H1 (cell line): ENCODE results near the gene FXYD5. TPM values are rescaled to one million over a fixed set of nuclear protein-coding genes. Genes with fewer than 3 reads are reported as not detected.

Experiments used
- KDM4A ChIP-seq: IDR thresholded peaks from one replicate; pipeline ENCODE4 v1.7.1; 2012; ENCODE audit warnings: low read depth, mild to moderate bottlenecking, moderate library complexity, low read length, inconsistent platforms; ENCODE audit not compliant: severe bottlenecking
- NANOG ChIP-seq: IDR thresholded peaks from 2 replicates; pipeline ENCODE4 v1.6.1; 2011; ENCODE audit warnings: low read length, low read depth, mild to moderate bottlenecking, inconsistent platforms; ENCODE audit not compliant: insufficient read depth, poor library complexity, severe bottlenecking
- RBBP5 ChIP-seq: IDR thresholded peaks from 2 replicates; pipeline ENCODE4 v1.7.1; 2012; ENCODE audit warnings: low read depth, mild to moderate bottlenecking, inconsistent platforms, low read length, moderate library complexity, borderline replicate concordance
- SIN3A ChIP-seq, 2 experiments: IDR thresholded peaks in 1 of 2; conservative IDR thresholded peaks in 1 of 2; 2 replicates each; pipeline ENCODE4 v1.6.1; 2011 to 2012; ENCODE audit warnings: low read length in 2 of 2, improper control_type of control experiment in 1 of 2, low read depth in 1 of 2, mild to moderate bottlenecking in 1 of 2
- SRF ChIP-seq: IDR thresholded peaks from 2 replicates; pipeline ENCODE4 v1.6.1; 2011; ENCODE audit warnings: mild to moderate bottlenecking, low read depth, low read length, moderate library complexity
- TEAD4 ChIP-seq: IDR thresholded peaks from 2 replicates; pipeline ENCODE4 v1.6.1; 2012; ENCODE audit warnings: low read depth, low read length, inconsistent platforms, mixed read lengths
- polyA plus RNA-seq, 7 experiments: library from polyadenylated mRNA; depleted of rRNA in 3 of 7; stranded (reverse) in 5 of 7; unstranded in 2 of 7; fragments of >200 nt in 5 of 7; fragments of 200-250 nt in 2 of 7; gene quantifications; 1 replicate in 5 of 7; 2 replicates in 1 of 7; 4 replicates in 1 of 7; pipeline versions ENCODE4 v1.2.1 to v1.2.3, GENCODE V29; 2011 to 2013; ENCODE audit warnings: missing spikeins in 2 of 7, mixed read lengths in 2 of 7
- total RNA-seq: library from RNA; stranded (reverse); fragmentation: NEBNext Ultra II Directional; extraction: Animal tissue kit (Norgen Biotek cat#: 25700); gene quantifications from 2 replicates; pipeline ENCODE4 v1.2.1, GENCODE V29; 2021
- TF ChIP-seq, protein P1 (sequence below): IDR thresholded peaks from 2 replicates; pipeline ENCODE4 v1.6.1; 2012; ENCODE audit warnings: inconsistent platforms

The FXYD5 gene
- total and polyA plus RNA-seq, 2 of the 8 experiments (the other 6 are each of a cell fraction or from before 2014, with no cell fraction given), result 99.0 to 191 TPM

DNA sequence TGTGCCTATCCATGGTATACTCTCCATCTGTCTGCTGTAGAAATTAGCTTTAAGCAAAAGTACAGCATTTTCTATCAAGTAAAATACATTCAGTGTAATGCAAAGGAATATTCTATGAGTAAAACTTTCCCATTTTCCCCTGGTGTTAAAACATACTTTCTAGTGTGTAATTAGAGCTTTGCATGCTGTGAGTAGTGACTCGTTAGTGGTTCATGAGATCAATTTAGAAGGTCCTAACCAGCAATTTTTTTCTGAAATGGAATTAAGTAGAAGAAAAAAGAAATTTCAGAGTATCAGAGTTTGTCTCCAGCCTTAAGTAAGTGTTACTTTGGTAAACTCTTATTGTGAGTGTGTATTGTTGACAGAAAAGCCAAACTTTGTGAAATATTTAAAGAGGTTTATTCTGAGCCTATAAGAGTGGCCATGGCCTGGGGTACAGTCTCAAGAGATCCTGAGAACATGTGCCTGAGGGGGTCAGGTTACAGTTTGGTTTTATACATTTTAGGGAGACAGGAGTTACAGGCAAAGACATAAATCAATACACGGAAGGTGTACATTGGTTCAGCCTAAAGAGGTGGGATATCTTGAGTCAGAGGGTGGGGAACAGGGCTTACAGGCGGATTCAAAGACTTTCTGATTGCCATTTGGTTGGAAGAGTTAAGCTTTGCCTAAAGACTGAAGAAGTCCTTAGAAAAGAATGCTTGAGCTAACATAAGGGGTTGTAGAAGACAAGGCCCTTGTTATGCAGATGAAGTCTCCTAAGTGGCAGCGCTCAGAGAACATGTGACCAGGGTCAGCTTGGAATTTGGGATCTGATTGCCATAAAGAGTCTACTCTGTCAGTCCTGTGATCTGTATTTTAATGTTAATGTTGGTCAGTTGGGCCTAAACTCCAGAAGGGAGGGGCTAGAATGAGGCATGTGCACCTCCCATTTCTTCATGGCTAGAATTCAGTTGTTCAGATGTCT is 48.5 kb downstream of the FXYD5 start (continued):
- no peak for TF ChIP-seq SIN3A (conservative IDR thresholded peaks at IDR 0.05 in 1 of 2, IDR thresholded peaks at IDR 0.05 in 1 of 2; ENCODE audit: low read depth in 1 of 2, low read length in 2 of 2)
- TF ChIP-seq SRF, result no peak
- peak; percentile 14 for TF ChIP-seq KDM4A
- TF ChIP-seq, protein P1, sequence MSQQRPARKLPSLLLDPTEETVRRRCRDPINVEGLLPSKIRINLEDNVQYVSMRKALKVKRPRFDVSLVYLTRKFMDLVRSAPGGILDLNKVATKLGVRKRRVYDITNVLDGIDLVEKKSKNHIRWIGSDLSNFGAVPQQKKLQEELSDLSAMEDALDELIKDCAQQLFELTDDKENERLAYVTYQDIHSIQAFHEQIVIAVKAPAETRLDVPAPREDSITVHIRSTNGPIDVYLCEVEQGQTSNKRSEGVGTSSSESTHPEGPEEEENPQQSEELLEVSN, result peak; percentile 54; the same call in 1 of the 2 replicates
- TF ChIP-seq TEAD4, result peak; percentile 87
- TF ChIP-seq NANOG, result peak; percentile 90
- peak; percentile 84; the same call in 1 of the 2 replicates for TF ChIP-seq RBBP5
